ENCODE results near the gene TMC1. TPM values are rescaled to one million over a fixed set of nuclear protein-coding genes. Genes with fewer than 3 reads are reported as not detected.
"Not testable (repeated sequence)": the region's sequence is repeated elsewhere in the genome, so short reads cannot be mapped to it uniquely, and the experiment has no call there.

The TMC1 gene
- total and polyA plus RNA-seq, 5 donors = 0.05 to 0.45 TPM; not detected in 3

GRCh38 chr9:72800328-72800994, 279.1 kb downstream of the TMC1 start:
- Histone ChIP-seq H3K4me3 (ENCODE audit: low read length) (no peak overlapping the region), H3K4me1 (ENCODE audit: control insufficient read depth, insufficient read depth, low read length) (no peaks in the 10 kb centered on the region), H3K9me3 (ENCODE audit: control insufficient read depth, low read length) (no peaks in the 10 kb centered on the region), H3K27me3 (ENCODE audit: control insufficient read depth, insufficient read depth) (no peaks in the 10 kb centered on the region), H3K27ac (ENCODE audit: low read length) (no peak overlapping the region)
- 66% methylated on average over 5 of the region's 5 CpGs for WGBS
- intact Hi-C loops (cut with DNase I) = no loop called here
- ATAC-seq (no peak), DNase-seq (no peak)

DNA sequence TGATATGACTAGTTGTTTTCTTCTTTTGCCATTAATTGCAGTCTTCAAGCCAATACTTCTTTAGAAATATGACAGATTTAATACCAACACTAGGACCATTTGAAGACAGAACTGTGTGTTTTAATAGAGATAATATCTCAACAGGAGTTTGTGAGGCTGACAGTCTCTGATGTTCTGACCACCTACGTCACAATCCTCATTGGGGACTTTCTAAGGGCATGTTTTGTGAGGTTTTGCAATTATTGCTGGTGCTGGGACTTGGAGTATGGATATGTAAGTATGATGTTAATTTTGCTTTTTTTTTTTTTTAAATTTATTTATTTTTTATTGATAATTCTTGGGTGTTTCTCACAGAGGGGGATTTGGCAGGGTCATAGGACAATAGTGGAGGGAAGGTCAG, 283.8 kb downstream of the TMC1 start:
- H3K9me3 ChIP-seq (ENCODE audit: control insufficient read depth, low read length) = no peaks in the 10 kb centered on the region
- DNase-seq (no peak), ATAC-seq (no peak)
- 81% methylated on average over 1 of the region's 1 CpG for WGBS
- no peak overlapping the region for H3K4me3 ChIP-seq (ENCODE audit: low read length)
- H3K27ac ChIP-seq (ENCODE audit: low read length) = no peak overlapping the region
- H3K4me1 ChIP-seq (ENCODE audit: control insufficient read depth, insufficient read depth, low read length) = no peaks in the 10 kb centered on the region
- intact Hi-C loops (cut with DNase I) = no loop called here
- no peaks in the 10 kb centered on the region for H3K27me3 ChIP-seq (ENCODE audit: control insufficient read depth, insufficient read depth)

GRCh38 chr9:72806313-72806809, 285.0 kb downstream of the TMC1 start:
- intact Hi-C loops (cut with DNase I); H3K27me3 ChIP-seq (ENCODE audit: control insufficient read depth, insufficient read depth); H3K27ac ChIP-seq (ENCODE audit: low read length); H3K4me3 ChIP-seq (ENCODE audit: low read length); H3K4me1 ChIP-seq (ENCODE audit: control insufficient read depth, insufficient read depth, low read length); ATAC-seq; H3K9me3 ChIP-seq (ENCODE audit: control insufficient read depth, low read length): not testable (repeated sequence)
- DNase-seq = peak in 1 of 3 donors; percentile 35
- WGBS = 96% methylated on average over 32 of the region's 35 CpGs

DNA sequence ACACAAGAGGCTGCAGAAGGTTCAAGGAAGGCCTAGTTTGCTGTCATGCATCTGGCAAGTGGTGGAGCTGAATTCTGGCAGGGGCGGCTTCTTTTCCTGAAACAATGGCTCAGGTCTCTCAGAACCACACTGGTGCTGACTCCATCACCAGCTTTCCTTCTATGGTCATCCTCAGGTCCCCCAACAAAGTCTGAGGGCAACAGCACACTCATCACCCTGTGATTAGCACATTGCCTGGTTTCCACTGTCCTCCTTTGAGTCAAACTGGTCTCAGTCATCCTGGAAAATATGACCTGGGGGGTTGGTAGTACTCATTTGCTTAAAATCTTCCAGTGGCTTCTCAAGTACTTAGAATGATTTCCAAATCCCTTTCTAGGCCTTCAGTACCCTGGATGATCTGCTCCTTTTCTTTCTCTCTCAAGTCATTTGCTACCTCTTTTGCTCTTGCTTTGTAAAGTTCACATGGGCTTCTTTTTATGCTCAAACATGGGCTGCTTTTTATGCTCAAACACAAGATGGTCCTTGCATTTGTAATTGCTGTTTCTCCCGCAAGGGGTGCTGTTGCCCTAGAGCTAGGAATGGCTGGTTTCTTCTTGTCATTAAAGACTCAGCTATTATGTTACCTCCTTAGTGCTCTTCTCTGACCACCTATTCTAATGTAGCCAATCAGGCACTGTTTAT, 286.5 kb downstream of the TMC1 start:
- H3K4me1 ChIP-seq (ENCODE audit: control insufficient read depth, insufficient read depth, low read length) = no peaks in the 10 kb centered on the region
- no peak overlapping the region for H3K27ac ChIP-seq (ENCODE audit: low read length)
- H3K4me3 ChIP-seq (ENCODE audit: low read length) = no peak overlapping the region
- 85% methylated on average over 2 of the region's 2 CpGs for WGBS
- no peaks in the 10 kb centered on the region for H3K9me3 ChIP-seq (ENCODE audit: control insufficient read depth, low read length)
- no peak for DNase-seq
- ATAC-seq = no peak
- no peaks in the 10 kb centered on the region for H3K27me3 ChIP-seq (ENCODE audit: control insufficient read depth, insufficient read depth)
- intact Hi-C loops (cut with DNase I) = no loop called here

- no peak overlapping the region for H3K27ac ChIP-seq (ENCODE audit: low read length)
- 85% methylated on average over 2 of the region's 2 CpGs for WGBS
Measured at GRCh38 chr9:72808446-72808768, 287.0 kb downstream of the TMC1 start.

GRCh38 chr9:72809586-72809985, 288.2 kb downstream of the TMC1 start:
- DNase-seq (no peak), ATAC-seq (no peak)
- H3K9me3 ChIP-seq (ENCODE audit: control insufficient read depth, low read length) = no peaks in the 10 kb centered on the region
- H3K27ac ChIP-seq (ENCODE audit: low read length) = no peak overlapping the region
- H3K4me1 ChIP-seq (ENCODE audit: control insufficient read depth, insufficient read depth, low read length) = no peaks in the 10 kb centered on the region
- intact Hi-C loops (cut with DNase I) = no loop called here
- WGBS = 82% methylated on average over 3 of the region's 3 CpGs
- no peaks in the 10 kb centered on the region for H3K27me3 ChIP-seq (ENCODE audit: control insufficient read depth, insufficient read depth)
- H3K4me3 ChIP-seq (ENCODE audit: low read length) = no peak overlapping the region

More at GRCh38 chr9:72808446-72808768, 287.0 kb downstream of the TMC1 start:
- Histone ChIP-seq H3K27me3 (ENCODE audit: control insufficient read depth, insufficient read depth) (no peaks in the 10 kb centered on the region), H3K9me3 (ENCODE audit: control insufficient read depth, low read length) (no peaks in the 10 kb centered on the region), H3K4me3 (ENCODE audit: low read length) (no peak overlapping the region), H3K4me1 (ENCODE audit: control insufficient read depth, insufficient read depth, low read length) (no peaks in the 10 kb centered on the region)
- intact Hi-C loops (cut with DNase I) = no loop called here
- ATAC-seq (no peak), DNase-seq (no peak)

- Histone ChIP-seq H3K9me3 (ENCODE audit: control insufficient read depth, low read length) (no peaks in the 10 kb centered on the region), H3K4me3 (ENCODE audit: low read length) (no peak overlapping the region), H3K27me3 (ENCODE audit: control insufficient read depth, insufficient read depth) (no peaks in the 10 kb centered on the region), H3K27ac (ENCODE audit: low read length) (no peak overlapping the region), H3K4me1 (ENCODE audit: control insufficient read depth, insufficient read depth, low read length) (peaks cover 1% of the 10 kb centered on the region)
- ATAC-seq (no peak), DNase-seq (no peak)
- intact Hi-C loops (cut with DNase I) = no loop called here
- WGBS = 53% methylated on average over 2 of the region's 2 CpGs
Measured at GRCh38 chr9:72812559-72813111, 291.2 kb downstream of the TMC1 start.

DNA sequence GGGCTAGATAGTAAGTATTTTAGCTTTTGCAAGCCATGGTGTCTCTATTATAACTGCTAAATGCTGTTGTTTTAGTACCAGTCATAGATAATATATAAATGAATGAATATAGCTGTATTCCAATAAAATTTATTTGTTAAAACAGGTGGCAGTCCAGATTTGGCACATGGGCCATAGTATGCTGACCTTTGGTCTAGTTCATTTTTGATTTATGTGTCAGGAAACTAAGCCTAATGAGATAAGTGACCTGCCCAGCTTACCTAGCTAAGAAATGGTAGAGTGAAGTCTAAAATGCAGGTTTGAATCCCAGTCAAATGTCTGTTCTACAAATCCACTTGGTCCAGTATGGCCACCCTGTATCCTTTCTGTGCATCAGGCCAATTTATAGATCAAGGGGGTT, 292.1 kb downstream of the TMC1 start:
- Histone ChIP-seq H3K9me3 (ENCODE audit: control insufficient read depth, low read length) (no peaks in the 10 kb centered on the region), H3K4me3 (ENCODE audit: low read length) (no peak overlapping the region), H3K27ac (ENCODE audit: low read length) (no peak overlapping the region), H3K4me1 (ENCODE audit: control insufficient read depth, insufficient read depth, low read length) (peaks cover 1% of the 10 kb centered on the region), H3K27me3 (ENCODE audit: control insufficient read depth, insufficient read depth) (no peaks in the 10 kb centered on the region)
- ATAC-seq = no peak
- no peak for DNase-seq
- intact Hi-C loops (cut with DNase I) = no loop called here

DNA sequence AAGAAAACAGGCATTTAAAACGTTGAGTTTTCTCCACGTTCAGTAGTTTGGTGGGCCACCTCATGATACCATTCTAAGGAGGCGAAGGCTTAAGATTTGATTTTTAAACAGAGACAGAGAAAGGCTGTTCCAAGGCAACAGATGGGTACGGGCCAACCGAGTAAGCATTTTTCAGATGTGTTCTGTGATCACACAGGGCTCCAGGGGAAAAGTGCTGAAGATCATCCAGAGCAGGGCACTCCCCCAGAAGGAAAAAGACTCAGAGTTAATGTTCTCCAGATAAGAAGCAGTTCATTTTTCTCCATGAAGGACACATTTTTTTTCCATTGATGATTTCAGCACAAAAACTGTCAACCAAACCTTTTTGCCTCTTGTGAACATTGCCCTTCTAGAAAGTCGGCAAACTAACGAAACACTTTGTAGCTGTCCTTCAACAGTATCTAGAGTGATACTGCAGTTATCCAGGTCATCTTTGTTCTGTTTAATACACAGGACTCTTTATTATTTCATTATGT, 292.7 kb downstream of the TMC1 start:
- H3K27ac ChIP-seq (ENCODE audit: low read length) = no peak overlapping the region
- H3K27me3 ChIP-seq (ENCODE audit: control insufficient read depth, insufficient read depth) = no peaks in the 10 kb centered on the region
- H3K4me3 ChIP-seq (ENCODE audit: low read length) = no peak overlapping the region
- H3K9me3 ChIP-seq (ENCODE audit: control insufficient read depth, low read length) = no peaks in the 10 kb centered on the region
- ATAC-seq = peak in 1 of 2 donors; percentile 43
- 72% methylated on average over 7 of the region's 7 CpGs for WGBS
- DNase-seq = no peak
- peaks cover 1% of the 10 kb centered on the region for H3K4me1 ChIP-seq (ENCODE audit: control insufficient read depth, insufficient read depth, low read length)
- intact Hi-C loops (cut with DNase I) = no loop called here

- WGBS = 93% methylated on average over 8 of the region's 8 CpGs
Measured at GRCh38 chr9:72816666-72817065, 295.3 kb downstream of the TMC1 start.

DNA sequence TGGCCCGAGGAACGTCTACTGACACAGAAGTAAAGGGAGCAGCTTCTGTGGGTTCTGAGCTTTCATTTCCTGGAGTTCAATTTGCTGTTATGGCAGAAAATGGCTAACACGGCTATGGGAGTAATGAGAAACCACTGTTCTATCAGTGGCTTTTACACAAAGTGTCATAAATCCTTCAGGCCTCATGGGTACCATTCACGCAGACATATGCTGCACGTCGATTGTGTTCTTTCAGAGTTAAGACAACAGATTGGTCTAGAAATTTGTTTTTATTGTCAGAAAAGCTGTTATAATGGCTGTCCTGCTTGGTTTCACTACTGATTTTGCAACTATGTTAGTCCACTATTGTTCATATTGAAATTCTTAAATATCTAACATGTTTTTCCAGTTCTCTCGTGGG, 296.0 kb downstream of the TMC1 start:
- DNase-seq (no peak), ATAC-seq (no peak)
- Histone ChIP-seq H3K27me3 (ENCODE audit: control insufficient read depth, insufficient read depth) (no peaks in the 10 kb centered on the region), H3K27ac (ENCODE audit: low read length) (no peak overlapping the region), H3K9me3 (ENCODE audit: control insufficient read depth, low read length) (no peaks in the 10 kb centered on the region), H3K4me1 (ENCODE audit: control insufficient read depth, insufficient read depth, low read length) (peaks cover 1% of the 10 kb centered on the region), H3K4me3 (ENCODE audit: low read length) (no peak overlapping the region)
- intact Hi-C loops (cut with DNase I) = loop anchor here in 1 of 4 donors (5.0 kb wide), 1 partner anchor 535 kb away; no protein-coding TSS in a partner anchor
- 81% methylated on average over 7 of the region's 7 CpGs for WGBS

More at GRCh38 chr9:72816666-72817065, 295.3 kb downstream of the TMC1 start:
- H3K4me3 ChIP-seq (ENCODE audit: low read length) = no peak overlapping the region
- H3K27me3 ChIP-seq (ENCODE audit: control insufficient read depth, insufficient read depth) = no peaks in the 10 kb centered on the region
- no peak overlapping the region for H3K27ac ChIP-seq (ENCODE audit: low read length)
- ATAC-seq (no peak), DNase-seq (no peak)
- intact Hi-C loops (cut with DNase I) = loop anchor here in 1 of 4 donors (5.0 kb wide), 1 partner anchor 534 kb away; no protein-coding TSS in a partner anchor
- H3K4me1 ChIP-seq (ENCODE audit: control insufficient read depth, insufficient read depth, low read length) = peaks cover 1% of the 10 kb centered on the region
- H3K9me3 ChIP-seq (ENCODE audit: control insufficient read depth, low read length) = no peaks in the 10 kb centered on the region
